ENCODE measurements around the gene C5orf24.

Gene C5orf24

DNA sequence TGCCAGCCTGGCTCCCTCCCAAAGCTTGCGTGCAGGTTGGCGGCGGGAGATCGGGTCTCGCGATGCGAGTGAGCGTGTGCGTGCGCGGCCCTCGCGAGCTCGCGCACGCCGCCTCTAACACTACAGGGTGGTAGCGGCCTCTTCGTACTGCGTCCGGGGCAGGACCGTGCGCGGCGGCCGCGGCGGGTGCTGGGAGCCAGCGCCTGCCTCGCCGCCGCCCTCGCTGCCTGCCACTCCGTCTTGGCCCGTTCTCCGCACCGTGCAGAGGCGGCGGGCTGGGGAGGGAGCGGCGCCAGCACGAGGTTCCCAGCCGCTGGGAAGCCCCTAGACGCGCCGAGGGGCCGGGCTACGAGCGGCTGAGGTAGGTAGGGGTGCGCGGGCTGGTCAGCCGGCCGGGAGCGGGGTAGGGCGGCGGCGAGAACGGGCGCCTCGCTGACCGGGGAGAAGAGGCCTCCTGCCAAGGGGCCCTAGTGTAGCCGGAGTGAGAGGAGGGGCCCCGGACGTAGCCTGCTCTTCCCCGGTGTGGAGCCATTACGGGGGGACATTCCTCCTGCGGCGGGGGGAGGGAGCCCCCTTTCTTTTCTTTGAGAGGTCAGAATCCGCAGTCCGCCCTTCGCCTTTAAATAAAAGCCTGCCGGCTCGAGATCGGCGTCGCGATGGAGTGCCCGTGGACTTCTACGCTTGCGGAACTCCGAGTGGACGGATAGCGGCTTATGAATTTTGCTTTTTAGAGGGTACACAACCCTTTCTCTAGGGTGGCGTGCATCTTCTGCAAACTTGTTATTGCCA is at the start of gene C5orf24:
C5orf24 (plus strand) TSS at position 117 of the 789 bp plus-strand sequence. CDS start 8,933 bp downstream, outside the sequence.
- POLR2A ChIA-PET = interaction anchor here (0.5 to 1.8 kb wide), 15 partner anchors 8 to 479 kb away, joined by 3 to 16 read pairs (median 5); partner anchors contain the start of genes CAMLG, CDKL3, DDX46 and PCBD2
- Histone ChIP-seq H3K36me3 (ENCODE audit: control insufficient read depth in 2 of 2, insufficient read depth in 1 of 2, low read length in 2 of 2) (peaks cover 10 to 17% of the 10 kb centered on the region in 2 experiments; a peak in 2 of 3 replicates), H3K4me1 (ENCODE audit: control insufficient read depth, insufficient read depth, low read length) (peaks cover 9% of the 10 kb centered on the region; the same call in 1 of the 2 replicates)
- TF ChIP-seq, protein P1, sequence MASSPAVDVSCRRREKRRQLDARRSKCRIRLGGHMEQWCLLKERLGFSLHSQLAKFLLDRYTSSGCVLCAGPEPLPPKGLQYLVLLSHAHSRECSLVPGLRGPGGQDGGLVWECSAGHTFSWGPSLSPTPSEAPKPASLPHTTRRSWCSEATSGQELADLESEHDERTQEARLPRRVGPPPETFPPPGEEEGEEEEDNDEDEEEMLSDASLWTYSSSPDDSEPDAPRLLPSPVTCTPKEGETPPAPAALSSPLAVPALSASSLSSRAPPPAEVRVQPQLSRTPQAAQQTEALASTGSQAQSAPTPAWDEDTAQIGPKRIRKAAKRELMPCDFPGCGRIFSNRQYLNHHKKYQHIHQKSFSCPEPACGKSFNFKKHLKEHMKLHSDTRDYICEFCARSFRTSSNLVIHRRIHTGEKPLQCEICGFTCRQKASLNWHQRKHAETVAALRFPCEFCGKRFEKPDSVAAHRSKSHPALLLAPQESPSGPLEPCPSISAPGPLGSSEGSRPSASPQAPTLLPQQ (tag by site-specific recombination; IDR thresholded peaks at IDR 0.05) = peak; percentile 87
- TF ChIP-seq ZFP41 (tag by site-specific recombination; IDR thresholded peaks at IDR 0.05; ENCODE audit: borderline replicate concordance) (no peak), BCL11B (tag by site-specific recombination; IDR thresholded peaks at IDR 0.05; ENCODE audit: low read depth) (no peak), ZNF571 (tag by site-specific recombination; IDR thresholded peaks at IDR 0.05) (no peak), ZNF701 (tag by site-specific recombination; IDR thresholded peaks at IDR 0.05) (no peak), SCRT1 (tag by site-specific recombination; IDR thresholded peaks at IDR 0.05; ENCODE audit: borderline replicate concordance) (no peak), KLF1 (tag by site-specific recombination; IDR thresholded peaks at IDR 0.05) (peak; percentile 34), ZNF211 (tag by site-specific recombination; IDR thresholded peaks at IDR 0.05; ENCODE audit: low read depth) (no peak), HOXA7 (CRISPR knock-in tag; IDR thresholded peaks at IDR 0.05; ENCODE audit: borderline replicate concordance) (no peak), YY1 (tag by site-specific recombination; IDR thresholded peaks at IDR 0.05) (peak; percentile 51; the same call in 1 of the 2 replicates), ZNF624 (tag by site-specific recombination; IDR thresholded peaks at IDR 0.05) (no peak), ZNF747 (tag by site-specific recombination; IDR thresholded peaks at IDR 0.05) (no peak), ZNF2 (tag by site-specific recombination; IDR thresholded peaks at IDR 0.05) (no peak), IKZF3 (tag by site-specific recombination; IDR thresholded peaks at IDR 0.05) (no peak), ZNF248 (tag by site-specific recombination; IDR thresholded peaks at IDR 0.05) (no peak), GLIS2 (tag by site-specific recombination; IDR thresholded peaks at IDR 0.05) (peak; percentile 53; the same call in 1 of the 2 replicates), ZNF596 (tag by site-specific recombination; IDR thresholded peaks at IDR 0.05) (0 out of 2 replicates have a peak, but pooled peaks have one; percentile 56), ZNF214 (tag by site-specific recombination; IDR thresholded peaks at IDR 0.05; ENCODE audit: borderline replicate concordance) (no peak), ZSCAN23 (tag by site-specific recombination; IDR thresholded peaks at IDR 0.05) (no peak), ZNF677 (tag by site-specific recombination; IDR thresholded peaks at IDR 0.05) (peak; percentile 23; the same call in 1 of the 2 replicates), ZNF221 (tag by site-specific recombination; IDR thresholded peaks at IDR 0.05; ENCODE audit: borderline replicate concordance) (no peak), ZSCAN16 (tag by site-specific recombination; IDR thresholded peaks at IDR 0.05) (no peak), ZNF548 (tag by site-specific recombination; IDR thresholded peaks at IDR 0.05) (no peak), ZNF560 (tag by site-specific recombination; IDR thresholded peaks at IDR 0.05; ENCODE audit: borderline replicate concordance) (no peak), ZNF223 (tag by site-specific recombination; IDR thresholded peaks at IDR 0.05) (no peak), WT1 (tag by site-specific recombination; IDR thresholded peaks at IDR 0.05) (no peak), ZNF350 (tag by site-specific recombination; IDR thresholded peaks at IDR 0.05) (no peak)
- TF ChIP-seq, protein P2, sequence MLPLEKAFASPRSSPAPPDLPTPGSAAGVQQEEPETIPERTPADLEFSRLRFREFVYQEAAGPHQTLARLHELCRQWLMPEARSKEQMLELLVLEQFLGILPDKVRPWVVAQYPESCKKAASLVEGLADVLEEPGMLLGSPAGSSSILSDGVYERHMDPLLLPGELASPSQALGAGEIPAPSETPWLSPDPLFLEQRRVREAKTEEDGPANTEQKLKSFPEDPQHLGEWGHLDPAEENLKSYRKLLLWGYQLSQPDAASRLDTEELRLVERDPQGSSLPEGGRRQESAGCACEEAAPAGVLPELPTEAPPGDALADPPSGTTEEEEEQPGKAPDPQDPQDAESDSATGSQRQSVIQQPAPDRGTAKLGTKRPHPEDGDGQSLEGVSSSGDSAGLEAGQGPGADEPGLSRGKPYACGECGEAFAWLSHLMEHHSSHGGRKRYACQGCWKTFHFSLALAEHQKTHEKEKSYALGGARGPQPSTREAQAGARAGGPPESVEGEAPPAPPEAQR (tag by site-specific recombination; IDR thresholded peaks at IDR 0.05) = 0 out of 2 replicates have a peak, but pooled peaks have one; percentile 53
- TF ChIP-seq, protein P3, sequence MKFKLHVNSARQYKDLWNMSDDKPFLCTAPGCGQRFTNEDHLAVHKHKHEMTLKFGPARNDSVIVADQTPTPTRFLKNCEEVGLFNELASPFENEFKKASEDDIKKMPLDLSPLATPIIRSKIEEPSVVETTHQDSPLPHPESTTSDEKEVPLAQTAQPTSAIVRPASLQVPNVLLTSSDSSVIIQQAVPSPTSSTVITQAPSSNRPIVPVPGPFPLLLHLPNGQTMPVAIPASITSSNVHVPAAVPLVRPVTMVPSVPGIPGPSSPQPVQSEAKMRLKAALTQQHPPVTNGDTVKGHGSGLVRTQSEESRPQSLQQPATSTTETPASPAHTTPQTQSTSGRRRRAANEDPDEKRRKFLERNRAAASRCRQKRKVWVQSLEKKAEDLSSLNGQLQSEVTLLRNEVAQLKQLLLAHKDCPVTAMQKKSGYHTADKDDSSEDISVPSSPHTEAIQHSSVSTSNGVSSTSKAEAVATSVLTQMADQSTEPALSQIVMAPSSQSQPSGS (tag by site-specific recombination; IDR thresholded peaks at IDR 0.05; ENCODE audit: low read depth) = no peak
- TF ChIP-seq, protein P4, sequence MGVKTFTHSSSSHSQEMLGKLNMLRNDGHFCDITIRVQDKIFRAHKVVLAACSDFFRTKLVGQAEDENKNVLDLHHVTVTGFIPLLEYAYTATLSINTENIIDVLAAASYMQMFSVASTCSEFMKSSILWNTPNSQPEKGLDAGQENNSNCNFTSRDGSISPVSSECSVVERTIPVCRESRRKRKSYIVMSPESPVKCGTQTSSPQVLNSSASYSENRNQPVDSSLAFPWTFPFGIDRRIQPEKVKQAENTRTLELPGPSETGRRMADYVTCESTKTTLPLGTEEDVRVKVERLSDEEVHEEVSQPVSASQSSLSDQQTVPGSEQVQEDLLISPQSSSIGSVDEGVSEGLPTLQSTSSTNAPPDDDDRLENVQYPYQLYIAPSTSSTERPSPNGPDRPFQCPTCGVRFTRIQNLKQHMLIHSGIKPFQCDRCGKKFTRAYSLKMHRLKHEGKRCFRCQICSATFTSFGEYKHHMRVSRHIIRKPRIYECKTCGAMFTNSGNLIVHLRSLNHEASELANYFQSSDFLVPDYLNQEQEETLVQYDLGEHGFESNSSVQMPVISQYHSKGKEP (tag by site-specific recombination; IDR thresholded peaks at IDR 0.05) = peak; percentile 8; the same call in 1 of the 2 replicates
- TF ChIP-seq, protein P5, sequence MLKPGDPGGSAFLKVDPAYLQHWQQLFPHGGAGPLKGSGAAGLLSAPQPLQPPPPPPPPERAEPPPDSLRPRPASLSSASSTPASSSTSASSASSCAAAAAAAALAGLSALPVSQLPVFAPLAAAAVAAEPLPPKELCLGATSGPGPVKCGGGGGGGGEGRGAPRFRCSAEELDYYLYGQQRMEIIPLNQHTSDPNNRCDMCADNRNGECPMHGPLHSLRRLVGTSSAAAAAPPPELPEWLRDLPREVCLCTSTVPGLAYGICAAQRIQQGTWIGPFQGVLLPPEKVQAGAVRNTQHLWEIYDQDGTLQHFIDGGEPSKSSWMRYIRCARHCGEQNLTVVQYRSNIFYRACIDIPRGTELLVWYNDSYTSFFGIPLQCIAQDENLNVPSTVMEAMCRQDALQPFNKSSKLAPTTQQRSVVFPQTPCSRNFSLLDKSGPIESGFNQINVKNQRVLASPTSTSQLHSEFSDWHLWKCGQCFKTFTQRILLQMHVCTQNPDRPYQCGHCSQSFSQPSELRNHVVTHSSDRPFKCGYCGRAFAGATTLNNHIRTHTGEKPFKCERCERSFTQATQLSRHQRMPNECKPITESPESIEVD (tag by site-specific recombination; IDR thresholded peaks at IDR 0.05) = no peak

More for the DNA sequence above, at the start of gene C5orf24:
- Histone ChIP-seq H3K27ac (ENCODE audit: extremely low read depth, low read depth, low read length) (peak within 1 kb of the TSS; percentile 97), H3K4me3 (ENCODE audit: low read depth, low read length) (peak within 1 kb of the TSS; percentile 87), H3K9me3 (ENCODE audit: control insufficient read depth, insufficient read depth, low read depth, low read length) (no peaks in the 10 kb centered on the region)
- CTCF ChIA-PET = interaction anchor here (0.5 to 1.5 kb wide), 5 partner anchors 10 to 88 kb away, joined by 3 to 7 read pairs (median 4); partner anchors contain the start of genes DDX46 and PCBD2
